Hematopoietic multipotent progenitor cell treated with erythropoietin and hydrocortisone succinate and interleukin-3 and kit ligand, for 4 days (in vitro differentiated cells): ENCODE measurements around the gene SLC25A25.
A peak's percentile ranks its signal among the peaks of the same experiment; 100 is the strongest.
"Not testable (repeated sequence)": the region's sequence is repeated elsewhere in the genome, so short reads cannot be mapped to it uniquely, and the experiment has no call there.

Experiments
- DNase-seq: peaks from one replicate; pipeline ENCODE4 v3.0.0-alpha.2; 2015

SLC25A25 gene

DNA sequence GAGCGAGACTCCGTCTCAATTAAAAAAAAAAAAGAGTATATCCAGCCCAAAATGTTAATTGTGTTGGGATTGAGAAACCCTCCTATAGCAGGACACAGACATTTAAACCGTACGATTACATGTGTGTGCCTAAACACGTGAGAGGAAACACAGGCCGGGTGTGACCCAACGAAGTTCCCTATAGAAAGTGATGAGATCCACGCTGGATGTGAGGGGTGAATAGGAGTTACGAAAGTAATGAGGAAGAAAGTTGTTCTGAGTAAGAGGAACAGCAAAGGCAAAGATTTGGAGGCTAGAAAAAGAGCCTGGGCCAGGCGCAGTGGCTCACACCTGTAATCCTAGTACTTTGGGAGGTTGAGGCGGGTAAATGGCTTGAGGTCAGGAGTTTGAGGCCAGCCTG is 14.5 kb upstream of the SLC25A25 start:
- peak; percentile 30 for DNase-seq

DNA sequence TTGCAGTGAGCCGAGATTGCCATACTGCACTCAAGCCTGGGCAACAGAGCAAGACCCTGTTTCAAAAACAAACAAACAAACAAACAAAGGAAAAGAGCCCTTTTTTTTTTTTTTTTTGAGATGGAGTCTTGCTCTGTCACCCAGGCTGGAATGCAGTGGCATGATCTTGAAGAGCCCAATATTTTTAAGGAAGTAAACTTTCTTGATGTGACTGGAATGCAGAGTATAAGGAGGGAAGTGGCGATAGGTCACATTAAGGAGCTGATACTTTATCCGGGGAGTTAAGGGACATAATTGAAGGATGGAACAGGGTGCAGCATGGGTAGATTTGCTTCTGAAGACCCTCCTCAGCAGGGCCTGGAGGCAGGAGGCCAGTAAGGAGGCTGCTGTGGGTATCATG is 13.9 kb upstream of the SLC25A25 start:
- no peak for DNase-seq

DNA sequence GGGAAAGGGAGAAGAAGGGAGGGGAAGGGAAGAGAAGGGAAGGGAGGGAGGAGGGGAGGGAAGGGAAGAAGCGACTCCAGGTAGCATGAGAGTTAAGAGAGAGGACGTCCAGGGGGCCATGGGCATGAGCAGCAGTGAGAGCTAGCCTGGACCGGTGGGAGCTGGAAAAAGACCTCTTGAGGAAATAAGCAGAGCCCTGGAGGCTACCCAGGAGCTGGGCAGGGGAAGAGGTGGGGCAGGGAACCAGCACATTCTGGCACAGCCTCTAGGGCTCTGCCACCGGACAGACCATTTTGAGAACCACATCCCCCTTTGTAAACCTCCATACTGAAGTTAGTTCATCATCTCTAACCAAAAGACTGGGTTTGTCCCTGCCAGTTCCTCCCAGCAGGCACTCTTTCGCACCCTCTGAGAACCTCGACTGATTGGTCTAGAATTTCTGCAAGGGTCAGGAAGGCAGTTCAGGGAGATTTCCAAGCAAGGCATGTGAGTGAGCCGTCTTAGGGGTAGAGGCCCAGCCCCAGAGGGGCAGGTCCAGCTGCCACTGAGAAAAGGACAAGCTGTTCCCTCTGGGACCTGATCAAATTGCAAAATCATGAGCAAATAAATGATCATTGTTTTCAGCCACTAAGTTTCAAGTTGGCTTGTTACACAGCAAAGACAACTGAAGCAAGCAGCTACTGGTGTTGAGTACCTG is 12.5 kb upstream of the SLC25A25 start:
- DNase-seq = peak; percentile 27

DNA sequence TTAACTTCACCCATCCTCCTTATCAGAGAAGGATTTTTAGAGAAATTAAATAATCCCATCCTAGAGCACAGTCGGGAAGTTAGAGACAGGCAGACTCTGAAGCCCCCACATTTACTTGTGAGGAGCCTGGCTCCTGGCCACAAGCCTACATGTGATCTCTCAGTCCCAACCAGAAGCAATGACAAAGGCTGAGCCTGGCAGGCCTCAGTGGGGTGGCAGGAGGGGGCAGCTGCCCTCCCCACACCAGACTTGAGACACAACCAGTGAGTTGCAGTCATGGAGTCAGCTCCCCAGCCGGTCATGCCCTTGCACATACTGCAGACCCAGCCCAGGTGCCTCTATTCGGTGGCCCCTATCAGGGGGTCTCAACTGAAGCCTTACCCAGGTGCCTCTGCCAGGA is 11.9 kb upstream of the SLC25A25 start:
- no peak for DNase-seq

DNA sequence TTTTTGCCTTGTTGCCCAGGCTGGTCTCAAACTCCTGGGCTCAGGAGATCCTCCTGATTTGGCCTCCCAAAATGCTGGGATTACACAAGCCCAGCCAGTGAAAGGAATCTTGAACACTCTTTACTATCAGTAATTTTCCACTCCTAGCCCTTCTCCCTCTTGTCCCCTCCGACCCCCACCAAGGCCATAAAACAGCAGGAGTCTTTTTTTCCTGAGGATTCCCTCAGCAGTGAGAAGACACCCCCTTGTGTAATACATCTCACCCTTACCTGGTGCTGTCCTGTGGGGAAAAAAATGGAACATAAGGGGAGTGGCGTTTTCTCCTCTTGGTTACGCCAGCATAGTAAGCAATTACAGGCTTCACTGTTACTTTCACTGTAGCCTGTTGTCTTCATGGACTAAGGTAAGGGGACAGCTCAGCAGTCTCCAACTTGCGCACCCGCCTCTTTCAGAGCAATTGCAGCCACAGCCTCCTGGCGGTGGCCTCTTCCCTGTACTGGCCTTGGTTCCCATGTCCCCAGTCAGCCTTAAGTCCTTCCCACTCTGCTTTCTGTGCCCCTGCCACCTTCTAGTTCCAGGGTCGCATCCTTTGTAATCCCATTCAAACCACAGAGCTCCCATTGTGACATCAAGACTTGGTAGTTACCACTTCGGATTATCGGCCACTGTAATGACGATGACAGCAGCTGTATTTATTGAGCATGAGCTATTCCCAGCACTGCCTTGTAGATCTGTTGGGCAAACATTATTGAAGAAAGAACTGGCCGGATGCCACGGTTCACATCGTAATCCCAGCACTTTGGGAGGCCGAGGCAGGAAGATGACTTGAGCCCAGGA is 10.9 kb upstream of the SLC25A25 start:
- no peak for DNase-seq

DNA sequence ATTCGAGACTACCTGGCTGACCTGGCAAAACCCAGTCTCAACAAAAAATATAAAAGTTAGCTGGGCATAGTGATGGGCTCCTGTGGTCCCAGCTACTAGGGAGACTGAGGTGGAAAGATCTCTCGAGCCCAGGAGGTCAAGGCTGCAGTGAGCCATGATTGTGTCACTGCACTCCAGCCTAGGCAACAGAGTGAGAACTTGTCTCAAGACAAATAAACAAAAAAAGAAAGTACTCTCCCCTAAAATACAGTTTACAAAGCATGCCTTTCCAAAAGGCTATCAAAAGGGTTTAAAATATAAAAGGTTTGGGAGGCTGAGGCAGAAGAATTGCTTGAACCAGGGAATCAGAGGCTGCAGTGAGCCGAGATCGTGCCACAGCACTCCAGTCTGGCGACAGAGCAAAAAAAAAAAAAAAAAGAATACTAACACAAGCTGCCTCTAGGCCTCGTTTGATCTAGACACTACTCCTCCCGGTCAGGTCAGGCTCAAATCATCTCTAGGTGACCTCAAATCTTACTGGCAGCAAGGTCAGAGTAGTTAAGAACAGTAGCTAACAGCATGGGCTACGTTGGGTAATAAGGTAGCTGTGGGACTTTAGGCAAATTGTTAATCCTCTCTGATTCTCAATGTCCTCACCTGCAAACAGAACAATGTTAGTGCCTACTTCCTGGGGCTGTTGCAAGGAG is 10.2 kb upstream of the SLC25A25 start:
- no peak for DNase-seq

DNA sequence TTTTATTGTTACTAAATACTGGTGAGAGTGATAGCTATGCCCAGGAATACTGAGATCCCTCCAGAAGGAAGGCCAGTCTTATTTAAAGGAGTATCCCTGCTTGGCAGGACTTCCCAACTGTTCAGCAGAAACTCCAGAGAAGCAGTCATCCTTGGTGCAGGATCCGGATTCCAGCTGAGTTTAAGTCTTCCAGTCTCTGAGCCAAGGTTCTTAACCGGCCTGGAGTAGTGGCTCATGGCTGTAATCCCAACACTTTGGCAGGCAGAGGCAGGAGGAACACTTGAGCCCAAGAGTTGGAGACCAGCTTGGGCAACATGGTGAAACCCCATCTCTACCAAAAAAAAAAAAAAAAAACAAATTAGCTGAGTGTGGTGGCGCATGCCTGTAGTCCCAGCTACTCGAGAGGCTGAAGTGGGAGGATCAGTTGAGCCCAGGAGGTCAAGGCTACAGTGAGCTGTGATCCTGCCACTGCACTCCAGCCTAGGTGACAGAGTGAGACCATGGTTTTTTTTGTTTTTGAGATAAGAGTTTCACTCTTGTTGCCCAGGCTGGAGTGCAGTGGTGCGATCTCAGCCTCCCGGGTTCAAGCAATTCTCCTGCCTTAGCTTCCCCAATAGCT is 8.6 kb upstream of the SLC25A25 start:
- DNase-seq = no peak

DNA sequence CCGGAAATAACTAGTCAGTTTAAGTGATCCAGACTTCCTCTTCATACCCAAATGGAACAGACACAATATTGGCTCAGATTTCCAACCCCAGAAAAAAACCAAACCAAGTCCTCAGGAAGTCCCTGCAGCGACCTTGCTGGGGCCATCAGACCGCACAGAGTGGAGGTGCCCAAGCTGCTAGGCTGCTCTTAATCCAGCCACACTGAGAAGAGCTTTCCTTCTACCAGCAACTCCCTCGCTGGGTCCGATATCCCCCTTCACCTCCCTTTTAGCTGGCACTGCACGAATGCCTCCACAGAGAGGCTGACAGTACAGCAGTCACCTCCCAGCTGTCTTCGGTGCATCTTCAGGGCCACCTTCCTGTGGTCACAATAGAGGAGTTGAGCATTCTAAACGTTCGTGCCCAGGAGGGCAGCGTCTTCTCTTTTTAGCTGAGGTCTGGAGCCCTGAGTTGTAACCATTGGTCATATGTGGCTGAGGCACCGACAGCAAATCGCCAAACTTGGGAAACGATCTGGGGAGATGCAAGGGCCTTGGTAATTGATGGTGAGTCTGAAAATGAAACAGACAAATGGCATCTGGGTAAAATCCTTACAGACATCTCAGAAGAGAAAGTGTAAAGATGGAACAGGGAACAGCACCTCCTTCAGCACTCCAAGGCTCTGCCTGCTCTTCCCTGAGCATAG is 6.6 kb upstream of the SLC25A25 start:
- peak; percentile 60 for DNase-seq

DNA sequence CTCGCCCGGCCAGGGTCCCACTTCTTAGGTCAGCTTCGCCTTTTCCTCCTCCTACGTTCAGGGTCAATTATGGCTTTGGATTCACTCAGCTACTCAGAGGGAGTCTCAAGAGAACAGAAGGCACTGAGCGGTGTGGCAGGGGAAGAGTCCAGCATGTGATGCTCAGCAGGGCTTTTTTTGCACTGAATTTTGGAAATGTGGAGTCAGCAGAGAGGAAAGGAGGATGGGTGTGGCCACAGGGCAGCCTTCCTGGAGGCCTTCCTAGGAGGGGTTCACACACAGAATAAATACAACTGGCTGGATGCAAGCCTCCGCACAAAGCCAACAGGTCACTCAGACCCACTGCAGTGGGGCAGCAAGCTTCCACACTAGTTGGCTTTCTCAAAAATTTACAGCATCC is 5.8 kb upstream of the SLC25A25 start:
- no peak for DNase-seq

DNA sequence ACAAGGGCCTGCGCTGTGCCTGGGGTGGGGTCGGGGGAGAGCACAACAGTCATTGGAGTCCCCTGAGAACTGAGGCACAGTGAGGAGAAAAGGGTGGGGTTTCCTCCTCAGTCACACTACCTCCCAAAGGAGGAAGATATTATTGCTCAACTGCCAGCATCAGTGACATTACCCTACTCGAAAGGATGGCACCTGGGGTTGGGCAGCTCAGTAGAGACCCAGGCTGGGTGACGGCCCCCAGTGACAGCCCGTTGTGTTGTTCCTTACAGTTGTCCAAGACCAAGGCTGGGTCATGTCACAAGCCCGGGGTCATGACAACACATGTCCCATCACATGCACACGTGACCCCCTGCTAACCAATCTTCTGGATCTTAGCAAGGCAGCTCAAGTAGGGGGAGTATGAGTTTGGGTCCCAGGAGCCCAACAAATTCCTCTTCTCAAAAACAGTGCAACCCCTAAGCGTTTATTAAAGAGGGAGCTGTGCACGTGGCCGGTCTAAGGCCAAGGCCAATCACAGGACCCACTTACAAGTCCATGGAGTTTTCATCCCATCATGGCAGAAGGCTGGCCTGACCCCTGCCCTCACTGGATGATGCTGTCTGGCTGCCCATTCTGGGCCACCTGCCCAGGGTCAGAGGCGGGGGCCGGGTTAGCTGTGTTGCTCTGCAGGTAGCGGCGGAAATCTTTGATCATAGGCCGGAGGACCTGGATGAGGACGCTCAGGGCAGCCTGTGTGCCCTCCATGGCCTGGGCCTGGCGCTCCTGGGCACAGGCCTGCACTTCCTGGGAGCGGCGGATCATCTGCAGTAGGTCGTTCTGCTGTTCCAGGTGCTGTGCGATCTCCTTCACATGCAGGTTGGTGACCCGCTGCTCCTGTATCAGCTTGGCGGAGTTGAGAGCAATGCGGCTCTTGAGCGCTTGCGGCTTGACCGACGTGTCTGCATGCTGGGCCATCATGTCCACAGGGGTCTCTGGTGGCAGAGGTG is 4.9 kb upstream of the SLC25A25 start:
- no peak for DNase-seq

DNA sequence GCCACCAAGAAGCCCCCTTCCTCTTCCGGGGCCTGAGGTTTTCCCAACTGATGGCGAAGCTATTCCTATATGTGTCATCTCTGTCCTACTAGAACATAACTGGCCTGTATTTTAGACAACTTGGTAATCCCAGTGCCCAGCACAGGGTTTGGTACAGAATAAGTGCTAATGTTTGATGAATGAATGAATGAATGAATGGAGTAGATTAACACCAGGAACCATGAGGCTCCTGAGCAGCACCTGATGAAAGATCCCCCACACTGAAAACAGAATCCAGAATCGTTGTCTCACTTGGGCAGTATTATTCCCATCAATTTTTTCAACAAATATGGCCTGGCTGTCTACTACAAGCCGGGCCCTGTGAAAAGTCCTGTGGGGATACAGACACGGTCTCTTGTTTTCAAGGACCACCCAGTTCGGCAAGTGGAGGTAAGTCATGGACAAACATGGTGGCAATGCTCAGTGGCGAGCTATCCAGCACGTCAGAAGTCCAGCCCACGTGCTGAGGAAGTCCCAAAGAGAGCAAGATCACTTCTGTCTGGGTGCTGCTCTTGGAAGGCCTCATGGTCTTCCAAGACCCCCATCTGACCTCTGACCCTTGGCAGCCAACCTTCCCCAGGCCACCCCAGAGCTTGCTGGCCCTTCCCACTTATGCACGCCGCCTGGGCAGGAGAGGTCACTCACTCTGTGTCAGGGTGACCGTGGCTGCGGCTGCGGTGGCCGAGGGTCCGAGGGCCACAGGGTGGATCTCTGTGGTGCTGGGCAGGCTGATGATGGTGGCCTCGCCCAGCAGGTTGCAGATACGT is 1.9 kb upstream of the SLC25A25 start:
- no peak for DNase-seq

DNA sequence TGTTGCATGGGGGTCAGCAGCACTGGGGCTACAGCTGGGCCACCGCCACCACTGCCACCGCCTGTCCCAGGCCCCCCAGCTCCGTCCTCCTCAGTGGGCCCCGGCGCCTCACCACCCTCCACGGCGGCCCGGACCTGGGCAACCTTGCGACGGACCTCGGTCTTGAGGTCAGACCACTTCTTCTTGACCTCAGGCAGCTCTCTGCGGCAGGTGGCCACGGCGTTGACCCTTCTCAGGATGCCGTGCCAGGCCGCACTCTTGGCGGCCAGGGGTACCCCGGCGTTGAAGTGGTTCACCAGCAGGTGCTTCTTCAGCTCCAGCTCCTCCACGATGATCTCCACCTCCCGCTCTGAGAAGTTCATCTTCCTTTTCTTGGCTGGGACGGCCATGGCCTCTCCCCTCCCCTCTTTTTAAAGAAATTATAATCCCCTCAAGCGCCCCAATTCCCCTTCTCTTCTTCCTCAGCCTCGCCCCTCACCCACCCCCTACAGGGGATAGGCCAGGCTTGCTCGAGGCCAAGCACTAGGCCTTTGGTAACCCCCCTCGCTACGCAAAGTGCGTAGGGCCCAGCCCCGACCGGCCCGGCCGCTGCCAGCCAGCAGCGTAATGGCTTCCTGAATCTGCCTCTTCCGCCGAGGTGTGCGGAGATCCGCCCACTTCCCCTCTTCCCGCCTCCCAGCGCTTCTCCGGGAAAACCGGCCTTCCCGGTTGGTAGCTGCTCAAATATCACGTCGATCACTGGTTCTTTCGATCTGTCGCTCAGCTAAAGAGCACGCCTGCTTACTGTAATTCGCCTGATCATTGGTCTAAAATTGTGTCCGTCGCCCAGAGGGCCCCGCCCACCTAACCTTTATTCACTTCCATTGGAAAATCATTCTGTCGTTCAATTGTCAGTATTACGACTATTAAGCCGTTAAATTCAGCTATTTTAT is 1.1 kb upstream of the SLC25A25 start, which contains the start of gene NAIF1:
TSS of gene NAIF1 (minus strand) at position 608 of the 932 bp plus-strand sequence. CDS start at position 389, 219 bp downstream.
- peak; percentile 99 for DNase-seq

DNA sequence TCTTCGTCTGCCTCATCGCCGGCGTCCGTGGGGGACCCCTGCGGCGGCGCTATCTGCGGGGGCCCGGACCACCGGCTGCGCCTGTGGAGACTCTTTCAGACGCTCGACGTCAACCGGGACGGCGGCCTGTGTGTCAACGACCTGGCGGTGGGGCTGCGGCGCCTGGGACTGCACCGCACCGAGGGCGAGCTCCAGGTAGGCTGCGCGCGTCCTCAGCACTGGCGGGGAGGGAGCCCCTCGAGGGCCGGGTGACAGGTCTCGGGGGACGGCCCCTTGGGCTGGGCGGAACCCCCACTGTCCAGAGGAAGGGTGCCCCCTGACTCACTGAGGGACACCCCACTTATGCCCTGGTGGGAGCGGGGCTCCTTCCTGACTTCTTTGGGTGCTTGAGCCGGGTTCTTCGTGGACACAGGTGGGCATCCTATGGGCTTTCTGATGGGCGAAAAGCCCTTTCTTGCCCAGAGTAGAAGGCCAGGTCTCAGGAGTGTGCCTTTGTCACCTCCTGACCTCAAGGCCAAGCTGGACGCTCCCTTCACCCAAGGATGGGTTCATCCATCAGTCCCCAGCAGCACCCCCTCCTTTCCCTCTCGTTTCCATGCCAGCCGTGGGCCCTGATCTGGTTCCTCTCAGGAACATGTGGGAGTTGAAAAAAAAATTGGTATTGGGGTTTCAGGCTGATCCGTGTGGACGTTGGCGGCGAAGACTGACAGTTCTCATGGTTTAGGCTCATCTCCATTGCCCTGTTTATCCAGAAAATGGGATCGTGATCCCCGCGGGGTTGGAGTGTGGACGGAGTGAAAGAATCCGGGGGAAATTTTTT is 564 bp downstream of the SLC25A25 start:
- DNase-seq = no peak

DNA sequence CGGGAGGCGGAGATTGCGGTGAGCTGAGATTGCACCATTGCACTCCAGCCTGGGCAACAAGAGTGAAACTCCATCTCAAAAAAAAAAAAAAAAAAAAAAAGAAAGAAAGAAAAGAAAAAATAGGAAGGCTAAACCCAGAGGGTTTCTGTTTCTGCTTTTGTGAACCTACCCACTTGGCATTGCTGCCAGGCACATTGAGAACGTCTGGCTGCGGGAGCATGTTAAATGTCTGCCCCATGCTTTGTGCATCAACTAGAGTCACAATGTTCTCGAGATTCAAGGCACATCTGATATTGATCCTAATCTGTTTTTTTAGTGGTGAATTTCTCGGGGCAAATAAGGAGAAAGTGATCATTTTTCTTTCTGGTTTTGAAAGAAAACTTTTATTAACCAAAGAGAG is 2.8 kb downstream of the SLC25A25 start:
- DNase-seq = no peak

DNA sequence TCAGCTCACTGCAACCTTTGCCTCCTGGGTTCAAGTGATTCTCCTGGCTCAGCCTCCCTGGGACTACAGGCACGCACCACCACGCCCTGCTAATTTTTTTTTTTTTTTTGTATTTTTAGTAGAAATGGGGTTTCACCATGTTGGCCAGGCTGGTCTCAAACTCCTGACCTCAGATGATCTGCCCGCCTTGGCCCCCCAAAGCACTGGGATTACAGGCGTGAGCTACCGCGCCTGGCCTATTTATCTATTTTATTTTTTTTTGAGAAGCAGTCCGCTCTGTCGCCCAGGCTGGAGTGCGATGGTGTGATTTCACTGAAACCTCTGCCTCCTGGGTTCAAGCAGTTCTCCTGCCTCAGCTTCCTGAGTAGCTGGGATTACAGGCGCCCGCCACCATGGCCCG is 3.4 kb downstream of the SLC25A25 start:
- not testable (repeated sequence) for DNase-seq

DNA sequence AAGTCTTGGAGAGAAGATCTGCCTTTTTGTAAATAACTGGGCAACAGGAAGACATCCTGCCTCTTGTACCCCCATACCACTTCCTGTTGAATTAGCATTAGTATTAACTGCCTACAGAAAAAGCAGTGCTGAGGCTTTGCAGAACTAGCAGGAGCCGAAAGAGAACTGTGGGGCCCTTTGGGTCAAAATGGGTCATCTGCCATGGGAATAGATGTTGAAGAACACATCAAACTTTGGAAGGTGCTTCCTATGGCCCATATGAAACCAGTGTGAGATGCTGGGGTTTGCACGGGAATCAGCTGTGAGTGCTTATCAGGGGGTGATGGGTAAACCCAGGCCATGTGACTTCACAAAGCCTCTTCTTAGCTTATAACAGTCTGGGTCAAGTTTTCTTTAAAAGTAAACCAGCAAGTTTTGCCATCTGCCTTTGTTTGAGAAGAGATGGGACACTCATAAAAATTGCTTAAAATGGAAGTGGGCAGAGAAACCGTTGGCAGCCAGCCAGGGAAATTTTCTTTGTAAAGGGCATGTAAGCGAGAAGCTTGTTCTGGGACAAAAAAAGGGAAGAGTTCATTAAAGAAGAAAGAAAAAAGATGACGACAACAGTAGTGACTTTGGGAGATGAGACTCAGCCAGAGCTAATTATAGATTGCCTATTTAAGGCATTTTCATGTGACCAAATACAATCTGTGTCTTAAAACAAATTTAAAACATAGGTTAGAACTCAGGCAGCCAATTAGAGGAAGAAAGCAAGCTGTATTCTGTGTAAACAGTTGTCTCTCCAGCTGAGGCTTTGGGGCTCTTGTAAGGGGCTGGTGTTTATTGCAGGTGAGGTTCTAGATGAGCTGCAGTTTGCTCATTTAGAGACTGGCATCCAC is 4.4 kb downstream of the SLC25A25 start:
- DNase-seq = peak; percentile 86

DNA sequence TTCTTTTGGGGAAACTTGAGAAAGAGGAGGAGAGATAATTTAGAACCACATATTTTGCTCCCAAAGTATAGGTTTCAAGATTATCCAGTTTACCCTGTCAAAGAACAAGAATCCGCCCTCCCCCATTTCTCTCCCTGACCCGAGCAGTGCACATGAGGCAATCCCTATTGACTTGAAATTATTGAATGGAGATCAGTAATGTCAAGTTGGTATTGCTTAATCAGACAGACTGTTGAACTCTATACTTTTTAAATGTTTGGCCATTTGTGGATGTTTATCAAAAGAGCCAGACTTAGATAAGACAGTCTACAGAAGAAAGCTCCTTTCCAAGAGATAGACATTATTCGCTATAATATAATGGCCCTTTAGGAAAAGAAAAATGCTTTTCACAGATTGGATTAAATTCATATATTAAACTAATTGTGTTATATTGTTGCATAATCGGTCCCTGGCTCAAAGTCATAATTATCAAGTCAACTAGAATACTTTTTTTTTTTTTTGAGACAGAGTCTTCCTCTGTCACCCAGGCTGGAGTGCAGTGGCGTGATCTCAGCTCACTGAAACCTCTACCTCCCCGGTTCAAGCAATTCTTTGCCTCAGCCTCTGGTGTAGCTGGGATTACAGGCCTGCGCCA is 5.3 kb downstream of the SLC25A25 start:
- DNase-seq = peak; percentile 45
